SW480 (cell line): ENCODE measurements around the gene RABL6.

Source experiments
- DNase-seq: peaks from one replicate; pipeline ENCODE4 v3.0.0-alpha.2; 2016; ENCODE audit warnings: low spot score

RABL6 gene

DNA sequence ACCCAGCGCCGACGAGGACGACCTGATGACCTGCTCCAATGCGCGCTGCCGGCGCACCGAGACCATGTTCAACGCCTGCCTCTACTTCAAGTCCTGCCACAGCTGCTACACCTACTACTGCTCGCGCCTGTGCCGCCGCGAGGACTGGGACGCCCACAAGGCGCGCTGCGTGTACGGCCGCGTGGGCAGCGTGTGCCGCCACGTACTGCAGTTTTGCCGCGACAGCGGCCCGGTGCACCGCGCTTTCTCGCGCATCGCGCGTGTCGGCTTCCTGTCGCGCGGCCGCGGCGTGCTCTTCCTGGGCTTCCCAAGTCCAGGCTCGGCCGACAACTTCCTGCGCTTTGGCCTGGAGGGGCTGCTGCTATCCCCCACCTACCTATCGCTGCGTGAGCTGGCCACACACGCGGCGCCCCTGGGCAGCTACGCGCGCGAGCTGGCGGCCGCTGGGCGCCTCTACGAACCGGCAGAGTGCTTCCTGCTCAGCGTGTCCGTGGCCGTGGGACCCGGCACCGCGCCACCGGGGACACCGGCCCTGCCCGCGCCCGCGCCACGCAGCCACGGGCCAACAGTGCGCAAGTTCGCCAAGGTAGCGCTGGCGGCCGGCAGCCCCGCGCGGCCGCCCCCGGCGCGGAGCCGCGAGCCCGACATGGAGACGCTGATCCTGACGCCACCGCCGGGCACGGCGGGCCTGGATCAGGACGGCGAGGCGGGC lies 38.8 kb downstream of the RABL6 start:
- DNase-seq: no peak

DNA sequence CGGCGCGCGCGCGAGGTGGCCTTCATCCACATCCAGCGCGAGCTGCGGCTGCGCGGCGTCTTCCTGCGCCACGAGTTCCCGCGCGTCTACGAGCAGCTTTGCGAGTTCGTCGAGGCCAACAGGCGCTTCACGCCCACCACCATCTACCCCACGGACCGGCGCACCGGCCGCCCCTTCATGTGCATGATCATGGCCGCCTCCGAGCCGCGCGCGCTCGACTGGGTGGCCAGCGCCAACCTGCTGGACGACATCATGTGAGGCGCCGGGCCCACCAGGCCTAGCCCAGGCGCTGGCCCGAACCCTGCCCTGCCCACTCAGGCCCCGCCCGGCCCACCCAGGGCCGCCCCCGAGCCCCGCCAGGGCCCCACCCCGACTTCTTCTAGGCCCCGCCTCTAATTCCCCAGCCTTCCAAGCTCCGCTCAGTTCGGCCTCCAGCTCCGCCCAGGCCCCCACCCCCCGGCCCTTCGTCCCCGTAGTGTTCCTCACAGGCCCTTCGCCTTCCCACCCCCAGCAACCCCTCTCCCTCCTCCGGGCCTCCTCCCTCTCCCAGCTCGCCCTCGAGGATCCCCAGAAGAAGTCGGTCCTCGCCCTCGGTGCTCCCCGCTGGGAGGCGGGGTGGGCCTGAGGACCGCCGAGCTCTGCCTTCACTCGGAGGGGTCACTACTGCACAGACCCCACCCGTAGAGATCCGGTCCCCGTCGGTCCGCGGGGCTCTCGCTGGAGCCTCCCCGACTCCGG lies 39.5 kb downstream of the RABL6 start:
- peak; percentile 24 for DNase-seq

DNA sequence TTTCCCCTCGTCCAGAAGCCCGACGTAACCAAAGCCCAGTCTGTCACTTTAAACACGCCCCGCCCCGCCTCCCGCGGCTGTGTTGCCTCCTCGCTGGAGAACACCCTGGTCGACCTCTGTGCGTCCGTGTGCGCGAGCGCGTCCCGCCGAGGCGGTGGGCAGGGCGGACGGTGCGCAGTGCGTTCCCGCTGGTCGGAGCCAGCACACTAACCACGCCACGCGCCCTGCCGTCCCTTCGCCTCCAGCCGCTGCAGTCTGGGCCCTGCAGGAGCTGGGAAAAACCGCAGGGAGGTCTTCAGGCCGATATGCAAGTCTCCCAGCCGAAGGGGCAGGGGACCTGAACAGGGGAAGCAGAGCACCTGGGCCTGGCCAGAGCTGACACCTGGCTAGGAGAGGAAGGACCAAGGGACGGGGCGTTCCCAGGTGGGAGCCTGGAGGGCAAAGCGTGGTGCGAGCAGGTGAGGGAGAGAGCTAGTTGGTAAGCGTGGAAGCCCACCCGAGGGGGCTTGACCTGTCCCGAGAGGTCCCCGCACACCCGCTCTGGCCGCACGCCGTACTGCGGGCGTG lies 40.2 kb downstream of the RABL6 start:
- peak; percentile 86 for DNase-seq

DNA sequence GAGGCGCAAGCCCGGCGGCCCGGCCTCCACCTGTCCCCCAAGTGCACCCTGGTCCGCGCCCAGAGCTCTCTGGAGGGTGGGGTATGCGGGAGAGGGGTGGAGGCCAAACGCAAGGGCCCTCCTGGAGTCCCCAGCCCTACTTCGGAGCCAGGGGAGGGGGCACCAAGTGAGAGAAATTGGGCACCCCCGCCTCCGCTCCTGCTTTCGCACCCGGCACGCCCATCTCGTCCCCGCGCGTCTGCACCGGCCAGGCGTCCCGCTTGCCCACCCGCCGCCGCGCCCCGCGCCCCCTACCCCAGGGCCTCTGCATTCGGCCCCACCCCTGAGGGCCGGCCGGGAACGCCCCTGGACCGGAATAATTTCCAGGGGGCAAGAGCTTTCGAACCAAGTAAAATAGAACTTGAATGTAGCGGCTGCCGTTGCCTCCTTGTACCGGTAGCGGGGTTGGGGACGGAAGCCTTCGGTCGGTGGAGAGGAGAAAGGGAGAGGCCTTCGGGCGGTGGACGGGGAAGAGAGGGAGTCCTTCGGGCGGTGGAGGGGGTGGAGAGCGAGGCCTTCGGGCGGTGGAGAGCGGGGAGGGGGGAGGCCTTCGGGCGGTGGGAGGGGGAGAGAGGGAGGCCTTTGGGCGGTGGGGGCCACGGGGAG lies 40.8 kb downstream of the RABL6 start:
- peak; percentile 53 for DNase-seq

DNA sequence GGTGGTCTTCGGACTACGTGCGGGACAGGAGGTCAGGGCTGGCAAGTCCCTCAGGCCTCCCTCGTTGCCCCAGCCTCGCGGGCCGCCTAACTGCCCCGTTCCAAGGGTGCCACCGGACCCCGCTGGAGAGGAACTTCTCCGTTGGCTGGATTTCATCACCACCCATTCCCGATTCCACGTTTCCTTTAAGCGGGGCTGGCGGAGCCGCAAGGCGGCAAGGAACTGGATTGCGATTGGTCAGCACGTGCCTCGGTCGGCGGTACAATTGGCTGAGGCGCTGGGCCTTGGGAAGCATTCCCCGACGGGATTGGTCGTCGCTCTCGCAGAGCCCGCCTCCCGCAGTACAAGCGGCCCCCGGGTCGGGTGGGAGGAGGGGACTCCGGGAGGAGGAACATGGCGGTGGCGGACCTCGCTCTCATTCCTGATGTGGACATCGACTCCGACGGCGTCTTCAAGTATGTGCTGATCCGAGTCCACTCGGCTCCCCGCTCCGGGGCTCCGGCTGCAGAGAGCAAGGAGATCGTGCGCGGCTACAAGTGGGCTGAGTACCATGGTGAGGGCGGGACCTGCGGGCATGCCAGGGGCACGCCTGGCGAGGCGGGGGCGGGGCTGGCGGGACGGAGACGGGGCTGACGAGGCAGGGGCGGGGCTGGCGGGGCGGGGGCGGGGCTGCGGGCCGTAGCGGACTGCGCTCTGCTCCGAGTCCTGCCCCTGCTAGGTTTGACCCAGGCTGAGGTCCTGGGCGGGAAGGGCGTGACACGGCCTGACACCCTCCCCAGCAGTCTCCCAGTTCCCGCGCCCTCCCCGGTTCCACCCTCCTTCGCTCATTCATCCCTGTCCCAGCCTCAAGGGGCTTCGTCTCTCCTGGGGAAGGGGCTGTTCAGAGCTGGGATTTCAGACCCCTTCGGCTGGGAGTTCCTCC lies 41.6 kb downstream of the RABL6 start, which contains the start of gene PHPT1:
Gene PHPT1 (plus strand): TSS at position 372 of the 922 bp plus-strand sequence. CDS start 22 bp downstream, at position 394.
- peak; percentile 99 for DNase-seq

DNA sequence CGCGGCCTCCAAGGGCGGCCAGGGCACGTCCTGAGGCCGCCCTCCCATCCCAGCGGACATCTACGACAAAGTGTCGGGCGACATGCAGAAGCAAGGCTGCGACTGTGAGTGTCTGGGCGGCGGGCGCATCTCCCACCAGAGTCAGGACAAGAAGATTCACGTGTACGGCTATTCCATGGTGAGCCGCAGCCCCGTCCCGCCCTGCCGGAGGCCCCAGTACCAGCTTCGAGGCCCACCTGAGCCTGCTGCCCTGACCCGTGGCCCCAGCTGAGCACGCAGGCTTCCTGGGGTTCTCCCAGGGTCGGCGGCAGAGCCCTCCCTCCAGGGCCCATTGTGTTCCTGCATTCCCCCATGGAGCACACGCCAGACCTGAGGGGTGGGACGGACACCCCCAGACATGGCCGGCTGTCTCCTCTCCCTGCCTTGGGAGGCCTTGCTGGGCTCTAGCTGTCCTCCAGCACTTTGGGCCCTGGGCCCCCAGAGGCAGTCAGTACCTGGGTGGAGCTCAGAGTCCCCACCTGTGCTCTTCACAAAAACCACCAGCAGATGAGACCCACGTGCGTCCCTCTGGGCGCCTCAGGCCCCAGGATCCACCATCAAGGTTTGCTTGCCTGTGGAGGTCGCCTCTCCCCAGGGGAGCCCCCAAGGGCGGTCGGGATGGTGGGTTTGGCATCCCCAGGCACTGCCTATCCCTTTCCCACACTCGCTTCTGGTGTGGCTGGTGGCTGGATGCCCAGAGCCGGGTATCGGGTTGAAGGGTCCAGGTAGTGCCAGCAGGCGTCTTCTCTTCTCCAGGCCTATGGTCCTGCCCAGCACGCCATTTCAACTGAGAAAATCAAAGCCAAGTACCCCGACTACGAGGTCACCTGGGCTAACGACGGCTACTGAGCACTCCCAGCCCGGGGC lies 42.5 kb downstream of the RABL6 start:
- no peak for DNase-seq

DNA sequence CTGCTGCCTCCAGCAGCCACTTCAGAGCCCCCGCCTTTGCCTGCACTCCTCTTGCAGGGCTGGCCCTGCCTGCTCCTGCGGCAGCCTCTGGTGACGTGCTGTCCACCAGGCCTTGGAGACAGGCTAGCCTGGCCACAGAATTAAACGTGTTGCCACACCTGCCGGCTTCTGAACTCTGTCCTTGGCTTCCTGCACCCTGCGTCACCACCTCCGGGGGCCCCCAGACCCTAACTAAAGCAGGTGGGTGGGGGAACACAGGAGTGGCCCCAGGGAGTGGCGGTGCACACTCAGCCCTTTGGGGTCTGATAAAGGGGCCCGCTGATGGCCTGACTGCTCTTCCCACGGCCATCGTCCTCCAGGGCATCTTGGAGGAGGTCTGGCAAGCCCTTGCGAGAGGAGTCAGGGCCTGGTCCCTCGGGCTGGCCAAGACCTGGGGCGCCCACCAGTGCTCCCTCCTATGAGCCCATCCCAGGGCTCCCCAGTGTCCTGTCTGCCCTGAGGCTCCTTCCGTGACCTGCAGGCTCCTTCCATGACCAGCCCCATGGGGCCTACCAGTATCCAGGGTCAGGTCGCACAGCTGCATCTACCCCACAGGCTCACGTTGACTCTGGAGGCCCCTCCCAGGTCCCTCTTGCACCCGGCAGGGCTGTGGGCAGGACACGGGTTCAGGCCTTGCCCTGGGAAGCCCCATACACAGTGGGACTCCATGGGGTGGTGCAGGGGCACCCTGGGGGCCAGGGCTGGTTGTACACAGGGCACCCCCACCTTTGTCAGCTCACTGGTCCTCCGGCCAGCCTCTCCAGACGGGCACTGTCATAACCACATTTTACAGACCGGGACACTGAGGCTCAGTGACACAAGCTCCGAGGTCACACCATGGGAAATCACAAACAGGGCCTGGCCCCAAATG lies 43.4 kb downstream of the RABL6 start:
- no peak for DNase-seq

DNA sequence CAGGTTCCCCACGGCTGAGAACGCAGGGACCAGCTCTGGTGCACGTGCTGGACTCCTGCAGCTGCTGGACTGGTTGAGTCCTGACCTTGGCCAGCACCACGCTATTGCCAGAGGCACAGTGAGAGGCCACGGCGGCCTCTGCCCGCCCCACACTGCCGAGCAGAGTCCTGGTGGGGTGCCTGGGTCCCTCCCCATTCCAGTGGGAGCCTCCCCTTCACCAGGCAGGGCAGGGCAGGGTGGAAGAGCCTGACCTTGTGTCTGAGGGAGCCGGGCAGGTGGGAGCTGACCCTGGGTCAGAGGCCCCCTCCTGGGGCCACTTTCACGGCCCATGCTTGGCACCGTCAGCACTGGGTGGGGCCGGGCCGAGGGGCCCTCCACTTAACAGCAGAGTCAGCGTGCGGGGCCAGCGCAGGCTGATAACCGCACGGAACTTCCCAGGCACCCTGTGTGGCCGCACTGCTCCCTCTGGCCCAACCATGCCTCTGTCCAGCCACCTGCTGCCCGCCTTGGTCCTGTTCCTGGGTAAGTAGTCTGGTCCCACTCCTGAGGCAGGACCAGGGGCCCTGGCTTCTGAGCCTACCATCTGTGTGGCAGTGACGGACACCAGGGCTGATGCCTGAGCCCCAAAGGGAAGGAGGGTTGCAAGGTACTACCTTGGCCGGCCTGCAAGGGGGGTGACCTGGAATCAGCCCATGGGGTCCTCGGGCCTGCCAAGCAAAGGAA lies 44.4 kb downstream of the RABL6 start, which contains the start of gene MAMDC4:
Gene MAMDC4 (plus strand): TSS at position 406 of the 723 bp plus-strand sequence. CDS start 71 bp downstream, at position 477.
- no peak for DNase-seq

DNA sequence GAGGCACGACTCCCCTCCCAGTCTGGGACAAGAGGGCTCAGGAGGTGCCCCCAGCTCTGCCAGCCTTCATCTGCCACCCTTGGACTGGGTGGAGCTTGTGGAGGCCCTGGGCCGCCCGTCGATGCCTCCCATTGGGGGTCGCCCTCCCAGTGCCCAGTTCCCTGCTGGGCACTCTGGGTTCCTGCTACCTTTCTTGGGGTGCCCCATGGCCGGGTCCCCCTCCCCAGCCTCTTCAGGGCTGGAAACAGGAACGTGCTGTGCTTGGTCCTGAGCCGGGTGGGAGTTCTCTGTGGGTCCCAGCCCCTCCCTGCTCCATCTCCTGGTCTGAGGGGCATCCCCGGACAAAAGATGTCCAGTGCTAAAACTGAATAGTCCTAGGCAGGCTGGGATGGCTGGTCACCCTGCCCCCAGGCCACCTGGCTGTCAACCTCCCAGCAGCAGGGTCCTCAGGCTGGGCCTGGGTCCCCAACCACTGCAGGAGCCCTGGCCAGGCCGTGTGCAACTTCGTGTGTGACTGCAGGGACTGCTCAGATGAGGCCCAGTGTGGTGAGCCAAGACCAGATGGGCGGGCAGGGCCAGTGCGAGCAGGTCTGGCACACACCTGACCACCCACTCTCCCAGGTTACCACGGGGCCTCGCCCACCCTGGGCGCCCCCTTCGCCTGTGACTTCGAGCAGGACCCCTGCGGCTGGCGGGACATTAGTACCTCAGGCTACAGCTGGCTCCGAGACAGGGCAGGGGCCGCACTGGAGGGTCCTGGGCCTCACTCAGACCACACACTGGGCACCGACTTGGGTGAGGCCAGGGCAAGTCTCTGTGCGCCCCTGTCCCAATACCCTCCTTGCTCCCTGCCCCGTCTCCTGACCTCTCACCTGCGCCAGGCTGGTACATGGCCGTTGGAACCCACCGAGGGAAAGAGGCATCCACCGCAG lies 45.2 kb downstream of the RABL6 start:
- no peak for DNase-seq

DNA sequence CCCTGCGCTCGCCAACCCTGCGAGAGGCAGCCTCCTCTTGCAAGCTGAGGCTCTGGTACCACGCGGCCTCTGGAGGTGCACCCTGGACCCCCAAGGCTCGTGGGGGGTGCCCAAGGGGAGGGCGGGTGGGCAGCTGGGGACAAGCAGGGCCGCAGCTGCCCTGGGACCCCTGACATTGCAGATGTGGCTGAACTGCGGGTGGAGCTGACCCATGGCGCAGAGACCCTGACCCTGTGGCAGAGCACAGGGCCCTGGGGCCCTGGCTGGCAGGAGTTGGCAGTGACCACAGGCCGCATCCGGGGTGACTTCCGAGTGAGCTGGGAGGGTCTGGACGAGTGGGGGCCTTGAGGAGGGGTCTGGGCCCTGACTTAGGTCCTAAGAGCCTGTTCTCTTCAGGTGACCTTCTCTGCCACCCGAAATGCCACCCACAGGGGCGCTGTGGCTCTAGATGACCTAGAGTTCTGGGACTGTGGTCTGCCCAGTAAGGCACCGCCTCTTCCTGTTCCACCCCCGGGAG lies 45.9 kb downstream of the RABL6 start:
- no peak for DNase-seq

DNA sequence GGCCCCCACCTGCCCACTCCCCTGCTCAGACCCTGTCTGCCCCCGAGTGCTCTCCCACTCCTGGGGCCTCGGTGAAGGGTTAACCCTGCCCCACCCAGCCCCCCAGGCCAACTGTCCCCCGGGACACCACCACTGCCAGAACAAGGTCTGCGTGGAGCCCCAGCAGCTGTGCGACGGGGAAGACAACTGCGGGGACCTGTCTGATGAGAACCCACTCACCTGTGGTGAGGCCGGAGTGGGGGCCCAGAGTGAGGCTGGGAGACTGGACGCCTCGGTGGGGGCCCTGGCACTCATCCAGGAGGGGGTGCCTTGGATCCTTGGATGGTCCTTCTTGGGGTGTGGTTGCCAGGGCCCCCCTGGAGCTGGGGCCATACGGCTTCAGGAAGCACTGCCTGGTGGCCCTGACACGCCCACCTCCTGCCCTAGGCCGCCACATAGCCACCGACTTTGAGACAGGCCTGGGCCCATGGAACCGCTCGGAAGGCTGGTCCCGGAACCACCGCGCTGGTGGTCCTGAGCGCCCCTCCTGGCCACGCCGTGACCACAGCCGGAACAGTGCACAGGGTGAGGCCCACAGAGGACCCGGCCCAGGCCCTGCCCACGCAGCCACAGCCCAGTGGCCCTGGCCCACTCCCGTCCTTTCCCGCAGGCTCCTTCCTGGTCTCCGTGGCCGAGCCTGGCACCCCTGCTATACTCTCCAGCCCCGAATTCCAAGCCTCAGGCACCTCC lies 46.5 kb downstream of the RABL6 start:
- no peak for DNase-seq

DNA sequence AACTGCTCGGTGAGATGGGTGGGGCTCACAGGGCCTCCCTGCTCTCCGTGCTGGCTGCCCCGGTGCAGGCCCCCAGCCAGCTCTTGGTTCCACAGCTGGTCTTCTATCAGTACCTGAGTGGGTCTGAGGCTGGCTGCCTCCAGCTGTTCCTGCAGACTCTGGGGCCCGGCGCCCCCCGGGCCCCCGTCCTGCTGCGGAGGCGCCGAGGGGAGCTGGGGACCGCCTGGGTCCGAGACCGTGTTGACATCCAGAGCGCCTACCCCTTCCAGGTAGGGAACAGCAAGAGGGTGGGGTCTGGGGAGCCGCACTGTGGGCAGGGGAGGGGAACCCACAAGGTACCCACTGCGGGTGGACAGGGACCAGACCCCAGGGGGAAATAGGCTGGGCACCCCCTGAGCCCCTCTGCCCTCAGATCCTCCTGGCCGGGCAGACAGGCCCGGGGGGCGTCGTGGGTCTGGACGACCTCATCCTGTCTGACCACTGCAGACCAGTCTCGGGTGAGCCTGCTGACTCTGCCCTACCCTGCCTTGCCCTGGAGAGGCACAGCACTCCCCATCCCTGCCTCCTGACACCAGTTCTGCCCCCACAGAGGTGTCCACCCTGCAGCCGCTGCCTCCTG lies 47.2 kb downstream of the RABL6 start:
- no peak for DNase-seq

DNA sequence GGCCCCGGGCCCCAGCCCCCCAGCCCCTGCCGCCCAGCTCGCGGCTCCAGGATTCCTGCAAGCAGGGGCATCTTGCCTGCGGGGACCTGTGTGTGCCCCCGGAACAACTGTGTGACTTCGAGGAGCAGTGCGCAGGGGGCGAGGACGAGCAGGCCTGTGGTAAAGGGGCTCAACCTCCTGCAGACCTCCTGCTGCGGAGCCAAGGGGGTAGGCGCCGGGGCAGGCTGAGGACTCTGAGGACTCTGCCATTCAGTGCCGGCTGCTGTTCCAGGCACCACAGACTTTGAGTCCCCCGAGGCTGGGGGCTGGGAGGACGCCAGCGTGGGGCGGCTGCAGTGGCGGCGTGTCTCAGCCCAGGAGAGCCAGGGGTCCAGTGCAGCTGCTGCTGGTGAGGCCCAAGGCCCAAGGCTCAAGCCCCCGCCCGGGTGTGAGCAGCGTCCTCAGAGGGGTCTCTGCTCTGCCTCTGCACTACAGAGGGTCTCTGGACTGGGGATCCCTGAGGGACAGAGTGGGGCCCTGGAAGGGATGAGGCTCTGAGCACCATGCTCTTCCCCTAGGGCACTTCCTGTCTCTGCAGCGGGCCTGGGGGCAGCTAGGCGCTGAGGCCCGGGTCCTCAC lies 47.8 kb downstream of the RABL6 start:
- DNase-seq: no peak

DNA sequence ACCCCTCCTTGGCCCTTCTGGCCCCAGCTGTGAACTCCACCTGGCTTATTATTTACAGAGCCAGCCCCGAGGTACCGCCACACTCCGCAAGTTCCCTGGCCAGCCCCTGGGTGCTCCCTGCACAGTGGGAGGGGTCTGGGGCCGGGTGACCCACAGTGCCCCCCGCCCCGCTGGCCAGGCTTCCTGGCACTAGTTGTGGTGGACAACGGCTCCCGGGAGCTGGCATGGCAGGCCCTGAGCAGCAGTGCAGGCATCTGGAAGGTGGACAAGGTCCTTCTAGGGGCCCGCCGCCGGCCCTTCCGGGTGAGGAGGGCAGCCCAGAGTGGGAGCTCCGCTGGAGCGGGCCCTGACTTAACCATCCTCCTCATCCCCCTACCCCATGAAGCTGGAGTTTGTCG lies 48.3 kb downstream of the RABL6 start:
- no peak for DNase-seq

DNA sequence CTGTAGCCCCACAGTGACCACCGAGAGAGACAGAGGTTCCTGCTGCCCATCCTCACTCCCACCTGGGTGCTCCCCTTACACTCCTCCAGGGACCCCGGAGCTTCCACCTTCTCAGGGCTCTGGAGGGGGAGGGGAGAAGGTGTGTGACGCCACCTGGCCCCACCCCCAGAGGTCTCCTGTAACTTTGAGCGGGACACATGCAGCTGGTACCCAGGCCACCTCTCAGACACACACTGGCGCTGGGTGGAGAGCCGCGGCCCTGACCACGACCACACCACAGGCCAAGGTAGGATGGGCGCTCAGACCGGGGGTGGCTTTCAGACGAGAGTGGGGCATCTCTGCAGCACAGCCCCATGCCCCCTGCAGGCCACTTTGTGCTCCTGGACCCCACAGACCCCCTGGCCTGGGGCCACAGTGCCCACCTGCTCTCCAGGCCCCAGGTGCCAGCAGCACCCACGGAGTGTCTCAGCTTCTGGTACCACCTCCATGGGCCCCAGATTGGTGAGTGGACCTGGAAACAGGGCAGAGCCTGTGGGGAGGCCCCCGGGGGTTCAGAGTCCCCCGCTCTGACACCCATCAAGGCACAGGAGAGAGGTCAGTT lies 48.9 kb downstream of the RABL6 start:
- DNase-seq: no peak
